H1 (cell line): ENCODE results near the gene TAS2R46. TPM values are rescaled to one million over a fixed set of nuclear protein-coding genes. Genes with fewer than 3 reads are reported as not detected.

ENCODE experiments used
- CTCF ChIA-PET: fragments of 300-600 bp; sonication (Branson Sonifier 250); formaldehyde crosslinking; loops from one replicate; lab custom pipeline; 2021; ENCODE audit not compliant: partially characterized antibody; lab: Charles Lee
- POLR2A ChIA-PET: fragments of 300-600 bp; sonication (Branson Sonifier 250); formaldehyde crosslinking; loops from one replicate; lab custom pipeline; 2021; ENCODE audit warnings: inconsistent platforms; ENCODE audit not compliant: partially characterized antibody; lab: Charles Lee
- DNase-seq, 2 experiments: peaks; one replicate each; pipeline versions ENCODE4 v3.0.0 to v3.0.0-alpha.2; 2010 to 2022; ENCODE audit warnings: low spot score in 2 of 2, low read depth in 1 of 2, mixed read lengths in 1 of 2
- FAIRE-seq: peaks from 2 replicates; lab custom pipeline; 2011; peaks lifted over from hg19 to GRCh38; lab: Jason Lieb, UNC
- H2AFZ ChIP-seq: 2 replicates; pipeline ENCODE4 v1.8.1; 2012; ENCODE audit warnings: low read length, inconsistent platforms
- H2AK5ac ChIP-seq: 2 replicates; pipeline ENCODE4 v1.6.1; 2013; ENCODE audit warnings: low read depth, low read length
- H2BK120ac ChIP-seq: replicated peaks from 2 replicates; pipeline ENCODE3; 2013; ENCODE audit warnings: low read depth, low read length, inconsistent platforms
- H2BK12ac ChIP-seq: 2 replicates; pipeline ENCODE4 v1.6.1; 2013; ENCODE audit warnings: low read depth, low read length
- H2BK15ac ChIP-seq: 2 replicates; pipeline ENCODE4 v1.6.1; 2013; ENCODE audit warnings: low read length
- H2BK20ac ChIP-seq: 2 replicates; pipeline ENCODE4 v1.6.1; 2013; ENCODE audit warnings: low read length
- H2BK5ac ChIP-seq: 2 replicates; pipeline ENCODE4 v1.6.1; 2013; ENCODE audit warnings: low read depth, low read length
- H3K14ac ChIP-seq: 2 replicates; pipeline ENCODE4 v1.6.1; 2013; ENCODE audit warnings: inconsistent platforms; ENCODE audit not compliant: insufficient read length
- H3K18ac ChIP-seq: 2 replicates; pipeline ENCODE4 v1.6.1; 2013; ENCODE audit warnings: low read length; ENCODE audit errors: extremely low read depth
- H3K23ac ChIP-seq: 2 replicates; pipeline ENCODE4 v1.6.1; 2013; ENCODE audit warnings: inconsistent platforms; ENCODE audit not compliant: insufficient read length
- H3K23me2 ChIP-seq: 2 replicates; pipeline ENCODE4 v1.6.1; 2013; ENCODE audit warnings: low read depth, low read length
- H3K27ac ChIP-seq: 2 replicates; pipeline ENCODE4 v1.6.1; 2011; ENCODE audit warnings: low read depth, low read length, inconsistent platforms
- H3K27me3 ChIP-seq, 4 experiments: replicated peaks in 1 of 4; 1 replicate in 1 of 4; 2 replicates in 3 of 4; pipeline versions ENCODE4 v1.6.1 to v1.8.1; 2011 to 2013; ENCODE audit warnings: low read length in 3 of 4, mild to moderate bottlenecking in 3 of 4, inconsistent platforms in 2 of 4, mixed read lengths in 2 of 4, moderate library complexity in 1 of 4; ENCODE audit not compliant: control insufficient read depth in 3 of 4, insufficient read depth in 3 of 4; ENCODE audit errors: extremely low read depth in 1 of 4
- H3K36me3 ChIP-seq, 4 experiments: 2 replicates each; pipeline versions ENCODE4 v1.6.1 to v1.8.1; 2011 to 2013; ENCODE audit warnings: mild to moderate bottlenecking in 4 of 4, low read length in 3 of 4, moderate library complexity in 2 of 4, control low read depth in 1 of 4, inconsistent platforms in 1 of 4; ENCODE audit not compliant: insufficient read depth in 4 of 4, control insufficient read depth in 2 of 4
- H3K4ac ChIP-seq: replicated peaks from 2 replicates; pipeline ENCODE3; 2013; ENCODE audit warnings: low read length, low read depth, mixed read lengths, inconsistent platforms; ENCODE audit not compliant: insufficient read length
- H3K4me1 ChIP-seq, 4 experiments: replicated peaks in 1 of 4; 1 replicate in 1 of 4; 2 replicates in 3 of 4; pipeline versions ENCODE4 v1.6.1 to v1.8.1; 2011 to 2013; ENCODE audit warnings: low read length in 3 of 4, inconsistent platforms in 2 of 4, mixed read lengths in 1 of 4; ENCODE audit not compliant: insufficient read depth in 4 of 4, control insufficient read depth in 3 of 4
- H3K4me2 ChIP-seq, 2 experiments: 2 replicates each; pipeline versions ENCODE4 v1.6.1 to v1.8.1; 2011 to 2013; ENCODE audit warnings: low read depth in 2 of 2, low read length in 2 of 2, control low read depth in 1 of 2, inconsistent platforms in 1 of 2, mild to moderate bottlenecking in 1 of 2; ENCODE audit not compliant: insufficient read depth in 1 of 2
- H3K4me3 ChIP-seq, 4 experiments: fragments of 200-600, 300-600 bp in 1 of 4; sonication (generic), shearing (Covaris generic), sonication (Bioruptor Twin) in 1 of 4; 2 replicates each; pipeline versions ENCODE4 v1.5.1 to v1.8.1; 2011 to 2016; ENCODE audit warnings: low read length in 4 of 4, low read depth in 3 of 4, control low read depth in 2 of 4, inconsistent platforms in 2 of 4, mild to moderate bottlenecking in 2 of 4, mixed read lengths in 1 of 4, moderate library complexity in 1 of 4; ENCODE audit not compliant: insufficient read depth in 2 of 4; ENCODE audit errors: extremely low read depth in 1 of 4
- H3K56ac ChIP-seq: replicated peaks from 2 replicates; pipeline ENCODE3; 2013; ENCODE audit warnings: low read depth, mild to moderate bottlenecking, mixed read lengths, low read length, inconsistent platforms; ENCODE audit not compliant: insufficient read length
- H3K79me1 ChIP-seq: 2 replicates; pipeline ENCODE4 v1.6.1; 2013; ENCODE audit warnings: low read depth, low read length, control low read depth
- H3K79me2 ChIP-seq, 2 experiments: 2 replicates each; pipeline versions ENCODE4 v1.6.1 to v1.8.1; 2012 to 2013; ENCODE audit warnings: low read length in 2 of 2, mild to moderate bottlenecking in 2 of 2, inconsistent platforms in 1 of 2; ENCODE audit not compliant: insufficient read depth in 2 of 2, control insufficient read depth in 1 of 2
- H3K9ac ChIP-seq, 4 experiments: replicated peaks in 1 of 4; 1 replicate in 1 of 4; 2 replicates in 3 of 4; pipeline versions ENCODE4 v1.6.1 to v1.8.1; 2011 to 2013; ENCODE audit warnings: low read depth in 3 of 4, low read length in 3 of 4, control low read depth in 2 of 4, mild to moderate bottlenecking in 2 of 4, moderate library complexity in 2 of 4, inconsistent platforms in 1 of 4; ENCODE audit errors: extremely low read depth in 1 of 4
- H3K9me3 ChIP-seq, 2 experiments: 2 replicates each; pipeline versions ENCODE4 v1.6.1 to v1.8.1; 2012 to 2013; ENCODE audit warnings: mild to moderate bottlenecking in 2 of 2, moderate library complexity in 2 of 2, control low read depth in 1 of 2, inconsistent platforms in 1 of 2, low read depth in 1 of 2, low read length in 1 of 2, mixed read lengths in 1 of 2; ENCODE audit not compliant: insufficient read depth in 2 of 2
- H4K20me1 ChIP-seq, 2 experiments: replicated peaks in 1 of 2; 2 replicates each; pipeline versions ENCODE3 to v1.8.1; 2011 to 2013; ENCODE audit warnings: inconsistent platforms in 2 of 2, low read length in 2 of 2, mild to moderate bottlenecking in 1 of 2; ENCODE audit not compliant: insufficient read depth in 2 of 2, control insufficient read depth in 1 of 2
- H4K5ac ChIP-seq: 2 replicates; pipeline ENCODE4 v1.6.1; 2013; ENCODE audit warnings: low read length, low read depth, mixed read lengths, inconsistent platforms; ENCODE audit not compliant: insufficient read length
- H4K8ac ChIP-seq: 2 replicates; pipeline ENCODE4 v1.8.0; 2013; ENCODE audit warnings: mild to moderate bottlenecking, moderate library complexity, low read length, inconsistent platforms; ENCODE audit not compliant: insufficient read depth; ENCODE audit errors: extremely low read depth
- H4K91ac ChIP-seq: replicated peaks from 2 replicates; pipeline ENCODE3; 2013; ENCODE audit warnings: low read length, mixed read lengths, inconsistent platforms; ENCODE audit not compliant: insufficient read length
- CHD1 ChIP-seq: IDR thresholded peaks from 2 replicates; pipeline ENCODE4 v1.6.1; 2012; ENCODE audit warnings: low read depth, low read length, improper control_type of control experiment
- EZH2 ChIP-seq: fragments of 200-600 bp; sonication (generic); IDR thresholded peaks from 2 replicates; pipeline ENCODE4 v1.7.1; 2012; ENCODE audit warnings: low read depth, mild to moderate bottlenecking, moderate library complexity, low read length, inconsistent platforms; ENCODE audit not compliant: severe bottlenecking
- HDAC2 ChIP-seq, 2 experiments: fragments of 300-600 bp in 1 of 2; sonication (generic) in 1 of 2; IDR thresholded peaks; 2 replicates each; pipeline ENCODE4 v1.6.1; 2011 to 2012; ENCODE audit warnings: low read depth in 2 of 2, low read length in 2 of 2, mild to moderate bottlenecking in 2 of 2, moderate library complexity in 2 of 2, borderline replicate concordance in 1 of 2, inconsistent platforms in 1 of 2
- JUND ChIP-seq: IDR thresholded peaks from 2 replicates; pipeline ENCODE4 v1.6.1; 2011; ENCODE audit warnings: mild to moderate bottlenecking, improper control_type of control experiment, low read length
- KDM4A ChIP-seq: IDR thresholded peaks from one replicate; pipeline ENCODE4 v1.7.1; 2012; ENCODE audit warnings: low read depth, mild to moderate bottlenecking, moderate library complexity, low read length, inconsistent platforms; ENCODE audit not compliant: severe bottlenecking
- SP1 ChIP-seq: IDR thresholded peaks from 2 replicates; pipeline ENCODE4 v1.6.1; 2011; ENCODE audit warnings: low read depth, low read length
- TAF1 ChIP-seq: IDR thresholded peaks from 2 replicates; pipeline ENCODE4 v1.6.1; 2011; ENCODE audit warnings: mild to moderate bottlenecking, low read depth, low read length
- TBP ChIP-seq: IDR thresholded peaks from 2 replicates; pipeline ENCODE4 v1.6.1; 2011; ENCODE audit warnings: low read depth, low read length, improper control_type of control experiment
- TEAD4 ChIP-seq: IDR thresholded peaks from 2 replicates; pipeline ENCODE4 v1.6.1; 2012; ENCODE audit warnings: low read depth, low read length, inconsistent platforms, mixed read lengths
- WGBS, 2 experiments: shearing (Covaris generic) in 1 of 2; methylation state at CpG; one replicate each; pipeline versions ENCODE4 v1.1.6 to v1.1.7; 2013 to 2015; ENCODE audit warnings: low lambda C conversion rate in 2 of 2, mixed read lengths in 2 of 2, inconsistent platforms in 1 of 2, low coverage in 1 of 2, missing lambda C conversion rate in 1 of 2; ENCODE audit not compliant: insufficient replicate concordance in 2 of 2, insufficient coverage in 1 of 2, insufficient read length in 1 of 2; ENCODE audit errors: extremely low coverage in 1 of 2, missing lambda C conversion rate in 1 of 2; 5-methylcytosine and 5-hydroxymethylcytosine counted together
- polyA plus RNA-seq, 7 experiments: library from polyadenylated mRNA; depleted of rRNA in 3 of 7; stranded (reverse) in 5 of 7; unstranded in 2 of 7; fragments of >200 nt in 5 of 7; fragments of 200-250 nt in 2 of 7; gene quantifications; 1 replicate in 5 of 7; 2 replicates in 1 of 7; 4 replicates in 1 of 7; pipeline versions ENCODE4 v1.2.1 to v1.2.3, GENCODE V29; 2011 to 2013; ENCODE audit warnings: missing spikeins in 2 of 7, mixed read lengths in 2 of 7
- total RNA-seq: library from RNA; stranded (reverse); fragmentation: NEBNext Ultra II Directional; extraction: Animal tissue kit (Norgen Biotek cat#: 25700); gene quantifications from 2 replicates; pipeline ENCODE4 v1.2.1, GENCODE V29; 2021
- TF ChIP-seq, protein P1 (sequence below): IDR thresholded peaks from 2 replicates; pipeline ENCODE4 v1.6.1; 2011; ENCODE audit warnings: low read depth, mild to moderate bottlenecking, low read length; ENCODE audit not compliant: insufficient read depth
- TF ChIP-seq, protein P2 (sequence below): IDR thresholded peaks from 2 replicates; pipeline ENCODE4 v1.6.1; 2012; ENCODE audit warnings: inconsistent platforms

TAS2R46 gene
- total and polyA plus RNA-seq, 2 of the 8 experiments (the other 6 are each of a cell fraction or from before 2014, with no cell fraction given): 0.14 TPM; not detected in 1

DNA sequence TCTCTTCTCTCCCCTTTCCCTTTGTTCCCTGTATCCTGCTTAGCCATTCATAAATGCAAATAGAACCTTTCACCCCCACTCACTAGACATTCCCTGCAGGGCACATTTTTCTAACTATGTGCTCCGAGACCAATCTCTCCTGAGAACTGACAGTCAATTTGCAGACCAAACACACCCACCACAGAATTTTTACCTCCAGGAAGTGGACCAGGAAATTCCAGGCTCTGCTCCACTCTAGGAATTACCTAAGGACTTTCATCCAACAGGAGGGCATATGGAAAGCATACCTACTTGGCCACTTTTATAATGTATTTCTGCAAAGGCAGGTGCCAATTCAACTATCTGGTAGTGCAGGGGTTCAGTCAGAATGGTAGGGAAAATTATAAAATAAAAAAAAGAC lies 8.9 kb upstream of the TAS2R46 start:
- H3K27ac ChIP-seq: no peak overlapping the region
- no peak overlapping the region for H4K91ac ChIP-seq
- no peak overlapping the region for H2BK5ac ChIP-seq
- no peak overlapping the region for H3K18ac ChIP-seq
- H3K23ac ChIP-seq: no peak overlapping the region
- H3K4me2 ChIP-seq: no peak overlapping the region
- H2BK15ac ChIP-seq: no peak overlapping the region
- DNase-seq (no peak), FAIRE-seq (no peak)
- no peaks in the 10 kb centered on the region for H3K79me2 ChIP-seq
- no peak overlapping the region for H3K9ac ChIP-seq
- no peaks in the 10 kb centered on the region for H3K9me3 ChIP-seq
- 40% methylated on average over 1 of the region's 1 CpG; no CpG with 5 or more reads in 1 of the 2 experiments for WGBS, 2 experiments
- H3K4me1 ChIP-seq: peaks cover 0 to 5% (median 0%) of the 10 kb centered on the region in 4 experiments; a peak in 2 of 7 replicates
- H3K23me2 ChIP-seq: no peaks in the 10 kb centered on the region
- H3K27me3 ChIP-seq: no peaks in the 10 kb centered on the region
- no peak for TF ChIP-seq EZH2
- TF ChIP-seq HDAC2 (IDR thresholded peaks at IDR 0.05; ENCODE audit: borderline replicate concordance in 1 of 2, low read depth in 2 of 2, low read length in 2 of 2): no peak
- TF ChIP-seq TBP: no peak
- TF ChIP-seq TAF1: no peak
- TF ChIP-seq JUND: no peak
- no peak for TF ChIP-seq SP1
- TF ChIP-seq, protein P1, sequence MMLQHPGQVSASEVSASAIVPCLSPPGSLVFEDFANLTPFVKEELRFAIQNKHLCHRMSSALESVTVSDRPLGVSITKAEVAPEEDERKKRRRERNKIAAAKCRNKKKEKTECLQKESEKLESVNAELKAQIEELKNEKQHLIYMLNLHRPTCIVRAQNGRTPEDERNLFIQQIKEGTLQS: no peak
- TF ChIP-seq KDM4A: no peak
- no peak for TF ChIP-seq TEAD4
- TF ChIP-seq, protein P2, sequence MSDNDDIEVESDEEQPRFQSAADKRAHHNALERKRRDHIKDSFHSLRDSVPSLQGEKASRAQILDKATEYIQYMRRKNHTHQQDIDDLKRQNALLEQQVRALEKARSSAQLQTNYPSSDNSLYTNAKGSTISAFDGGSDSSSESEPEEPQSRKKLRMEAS: no peak
- TF ChIP-seq CHD1: no peak
- H2AK5ac ChIP-seq: no peak overlapping the region
- no peak overlapping the region for H3K4me3 ChIP-seq
- H2BK12ac ChIP-seq: no peak overlapping the region
- CTCF ChIA-PET: interaction anchor here (1.1 kb wide), 1 partner anchor 14 kb away, joined by 3 read pairs; no protein-coding TSS in a partner anchor
- no peak overlapping the region for H4K8ac ChIP-seq
- no peaks in the 10 kb centered on the region for H3K36me3 ChIP-seq
- H4K20me1 ChIP-seq: peaks cover 0 to 3% of the 10 kb centered on the region in 2 experiments
- no peak overlapping the region for H2BK20ac ChIP-seq
- H4K5ac ChIP-seq: no peak overlapping the region
- no peaks in the 10 kb centered on the region for H3K79me1 ChIP-seq
- no peak overlapping the region for H2BK120ac ChIP-seq
- H3K56ac ChIP-seq: no peak overlapping the region
- H2AFZ ChIP-seq: no peak overlapping the region
- H3K14ac ChIP-seq: no peak overlapping the region
- POLR2A ChIA-PET: interaction anchor here (0.8 to 1.4 kb wide), 3 partner anchors 51 to 101 kb away, joined by 3 to 7 read pairs (median 3); partner anchors contain the start of gene SMIM10L1
- no peak overlapping the region for H3K4ac ChIP-seq
